NB4 (cell line): Measurements from ENCODE around the gene CCDC61.

ENCODE experiments used
- DNase-seq: peaks from one replicate; pipeline ENCODE4 v3.0.0; 2010; ENCODE audit warnings: low read depth
- H3K4me3 ChIP-seq: one replicate; pipeline ENCODE4 v1.5.1; 2011; ENCODE audit warnings: mild to moderate bottlenecking, low read depth, low read length, moderate library complexity
- MAX ChIP-seq: IDR thresholded peaks from 2 replicates; pipeline ENCODE4 v1.6.1; 2011; ENCODE audit warnings: low read depth, low read length
- MYC ChIP-seq: IDR thresholded peaks from 2 replicates; pipeline ENCODE4 v1.6.1; 2011; ENCODE audit warnings: low read depth, low read length
- POLR2A ChIP-seq: IDR thresholded peaks from 2 replicates; pipeline ENCODE4 v1.6.1; 2011; ENCODE audit warnings: mild to moderate bottlenecking; ENCODE audit not compliant: insufficient read length; ENCODE audit errors: extremely low read depth
- TF ChIP-seq, protein P1 (sequence below): IDR thresholded peaks from one replicate; pipeline ENCODE4 v1.5.1; 2012; ENCODE audit warnings: low read depth, low read length

The CCDC61 gene

GRCh38 chr19:46033401-46033800 is 38.1 kb downstream of the CCDC61 start:
- H3K4me3 ChIP-seq = no peak overlapping the region
- TF ChIP-seq, protein P1, sequence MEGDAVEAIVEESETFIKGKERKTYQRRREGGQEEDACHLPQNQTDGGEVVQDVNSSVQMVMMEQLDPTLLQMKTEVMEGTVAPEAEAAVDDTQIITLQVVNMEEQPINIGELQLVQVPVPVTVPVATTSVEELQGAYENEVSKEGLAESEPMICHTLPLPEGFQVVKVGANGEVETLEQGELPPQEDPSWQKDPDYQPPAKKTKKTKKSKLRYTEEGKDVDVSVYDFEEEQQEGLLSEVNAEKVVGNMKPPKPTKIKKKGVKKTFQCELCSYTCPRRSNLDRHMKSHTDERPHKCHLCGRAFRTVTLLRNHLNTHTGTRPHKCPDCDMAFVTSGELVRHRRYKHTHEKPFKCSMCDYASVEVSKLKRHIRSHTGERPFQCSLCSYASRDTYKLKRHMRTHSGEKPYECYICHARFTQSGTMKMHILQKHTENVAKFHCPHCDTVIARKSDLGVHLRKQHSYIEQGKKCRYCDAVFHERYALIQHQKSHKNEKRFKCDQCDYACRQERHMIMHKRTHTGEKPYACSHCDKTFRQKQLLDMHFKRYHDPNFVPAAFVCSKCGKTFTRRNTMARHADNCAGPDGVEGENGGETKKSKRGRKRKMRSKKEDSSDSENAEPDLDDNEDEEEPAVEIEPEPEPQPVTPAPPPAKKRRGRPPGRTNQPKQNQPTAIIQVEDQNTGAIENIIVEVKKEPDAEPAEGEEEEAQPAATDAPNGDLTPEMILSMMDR = no peak
- TF ChIP-seq MAX (no peak), POLR2A (no peak), MYC (no peak)
- DNase-seq = no peak

DNA sequence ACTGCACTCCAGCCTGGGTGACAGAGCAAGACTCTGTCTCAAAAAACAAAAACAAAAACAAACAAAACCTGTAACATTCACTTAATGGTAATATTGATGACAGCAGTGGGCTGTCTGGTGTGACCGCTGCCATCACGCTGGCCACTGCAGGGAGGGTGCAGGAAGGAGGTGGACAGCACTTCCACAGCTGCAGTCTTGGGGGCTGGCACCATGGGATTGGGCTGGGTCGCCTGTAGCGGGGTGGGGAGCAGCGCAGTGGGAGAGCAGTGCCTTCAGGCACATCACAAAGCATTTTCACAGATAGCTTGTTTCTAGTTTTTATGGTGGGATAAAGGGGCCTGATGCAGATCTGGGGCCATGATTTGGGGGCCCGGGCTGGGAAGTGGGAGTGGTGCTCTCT is 40.3 kb downstream of the CCDC61 start:
- no peak for TF ChIP-seq MYC
- TF ChIP-seq, protein P1 = no peak
- TF ChIP-seq MAX = no peak
- TF ChIP-seq POLR2A = no peak
- no peak for DNase-seq
- H3K4me3 ChIP-seq = no peak overlapping the region

GRCh38 chr19:46035986-46036743 is 40.9 kb downstream of the CCDC61 start:
- no peak for DNase-seq
- no peak for TF ChIP-seq POLR2A
- TF ChIP-seq, protein P1 = no peak
- TF ChIP-seq MYC = no peak
- TF ChIP-seq MAX = no peak
- no peak overlapping the region for H3K4me3 ChIP-seq

- TF ChIP-seq POLR2A (no peak), MAX (no peak), MYC (no peak)
- TF ChIP-seq, protein P1 = no peak
- H3K4me3 ChIP-seq = no peak overlapping the region
- DNase-seq = no peak
Measured at GRCh38 chr19:46036744-46037128, 41.5 kb downstream of the CCDC61 start.

DNA sequence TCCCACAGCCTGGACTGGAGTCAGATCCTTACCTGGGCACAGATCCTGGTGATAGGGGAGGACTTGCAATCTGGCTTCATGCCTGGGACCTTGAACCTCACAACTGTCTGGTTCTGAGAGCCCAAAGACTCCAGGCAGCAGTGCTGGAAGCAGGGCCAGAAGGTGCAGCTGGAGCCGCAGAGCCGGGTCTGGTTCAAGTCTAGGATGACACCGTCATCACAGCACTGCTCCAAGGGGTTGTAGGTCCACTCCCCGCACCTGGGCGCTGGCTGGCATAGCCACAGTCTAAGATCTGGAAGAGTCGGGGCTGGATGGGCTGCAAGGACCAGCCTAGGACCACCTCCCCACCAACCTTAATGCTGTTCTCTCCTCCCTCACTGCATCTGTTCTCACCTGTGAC is 44.9 kb downstream of the CCDC61 start:
- TF ChIP-seq, protein P1 = no peak
- TF ChIP-seq POLR2A (no peak), MYC (no peak), MAX (no peak)

DNA sequence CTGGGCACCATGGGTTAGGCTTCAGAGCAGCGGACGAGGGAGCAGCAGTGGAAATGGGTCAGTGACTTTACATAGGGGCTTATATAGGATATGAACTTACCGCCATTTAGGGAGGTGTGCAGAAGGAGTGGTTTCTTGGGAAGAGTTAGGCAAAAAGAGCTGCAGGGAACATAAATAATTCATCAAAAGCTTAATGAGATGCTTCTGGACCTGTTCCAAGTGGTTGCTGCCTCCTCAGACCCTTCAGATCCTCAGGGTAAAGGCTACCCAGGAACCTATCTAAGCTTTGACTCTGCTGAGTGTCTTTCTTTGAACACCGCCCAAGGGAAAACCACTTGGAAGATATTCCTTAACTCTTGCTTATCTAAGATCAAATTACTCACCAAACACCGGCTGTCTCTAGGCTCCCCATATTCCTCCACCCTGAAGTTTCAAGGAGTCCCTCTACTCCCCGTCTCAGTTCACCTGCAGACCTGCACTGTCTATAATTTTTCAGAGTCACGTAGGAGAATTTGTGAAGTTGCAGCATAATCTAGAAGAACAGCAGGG is 45.8 kb downstream of the CCDC61 start, which contains the start of gene IGFL4:
IGFL4 (minus strand) TSS at position 51 of the 549 bp plus-strand sequence; CDS start at position 11, 40 bp downstream.
- no peak for TF ChIP-seq MAX
- TF ChIP-seq, protein P1 = no peak
- TF ChIP-seq POLR2A = no peak
- DNase-seq = no peak
- no peak within 1 kb of the TSS for H3K4me3 ChIP-seq

More for the DNA sequence above, 44.9 kb downstream of the CCDC61 start:
- no peak for DNase-seq
- H3K4me3 ChIP-seq = no peak overlapping the region
